Neural progenitor cell (in vitro differentiated cells): Measurements from ENCODE around the gene BRD3. TPM values are rescaled to one million over a fixed set of nuclear protein-coding genes. Genes with fewer than 3 reads are reported as not detected.
"Not testable (repeated sequence)": the region's sequence is repeated elsewhere in the genome, so short reads cannot be mapped to it uniquely, and the experiment has no call there.

ENCODE experiments used
- DNase-seq: peaks from one replicate; pipeline ENCODE4 v3.0.0-alpha.2; 2016; ENCODE audit warnings: low spot score
- H2AFZ ChIP-seq: fragments of 200-600 bp; sonication (generic); replicated peaks from 2 replicates; pipeline ENCODE4 v1.6.1; 2016; ENCODE audit warnings: antibody characterized with exemption
- H3F3A ChIP-seq: fragments of 200-600 bp; sonication (generic); 2 replicates; pipeline ENCODE4 v1.6.1; 2016; ENCODE audit warnings: antibody characterized with exemption, low read depth
- H3K27ac ChIP-seq: fragments of 200-600 bp; sonication (generic); 2 replicates; pipeline ENCODE4 v1.5.1; 2016; ENCODE audit warnings: mild to moderate bottlenecking
- H3K27me3 ChIP-seq: fragments of 200-600 bp; sonication (generic); 2 replicates; pipeline ENCODE4 v1.6.1; 2016; ENCODE audit warnings: mild to moderate bottlenecking, moderate library complexity
- H3K36me3 ChIP-seq: fragments of 200-600 bp; sonication (generic); 2 replicates; pipeline ENCODE4 v1.5.1; 2016
- H3K4me1 ChIP-seq: fragments of 200-600 bp; sonication (generic); 2 replicates; pipeline ENCODE4 v1.6.1; 2016; ENCODE audit warnings: mixed run types
- H3K4me2 ChIP-seq: fragments of 200-600 bp; sonication (generic); 2 replicates; pipeline ENCODE4 v1.6.1; 2016
- H3K4me3 ChIP-seq: fragments of 200-600 bp; sonication (generic); 2 replicates; pipeline ENCODE4 v1.5.1; 2016
- H3K79me2 ChIP-seq: fragments of 200-600 bp; sonication (generic); 2 replicates; pipeline ENCODE4 v1.6.1; 2016; ENCODE audit warnings: low read depth
- H3K9ac ChIP-seq: fragments of 200-600 bp; sonication (generic); 2 replicates; pipeline ENCODE4 v1.6.1; 2016
- H3K9me3 ChIP-seq: fragments of 200-600 bp; sonication (generic); 2 replicates; pipeline ENCODE4 v1.5.1; 2016; ENCODE audit warnings: low read depth
- H4K20me1 ChIP-seq: fragments of 200-600 bp; sonication (generic); 2 replicates; pipeline ENCODE4 v1.6.1; 2016; ENCODE audit warnings: low read depth
- H3K27ac Mint-ChIP-seq: 3 replicates; pipeline ENCODE4 v1.8.0; 2021; ENCODE audit warnings: mixed read lengths
- H3K27me3 Mint-ChIP-seq: 2 replicates; pipeline ENCODE4 v1.8.0; 2022; ENCODE audit warnings: low read depth, mild to moderate bottlenecking, inconsistent platforms, moderate library complexity, mixed read lengths; ENCODE audit not compliant: insufficient read depth
- H3K36me3 Mint-ChIP-seq: 3 replicates; pipeline ENCODE4 v1.8.0; 2021; ENCODE audit warnings: mixed read lengths
- H3K4me1 Mint-ChIP-seq: 3 replicates; pipeline ENCODE4 v1.8.0; 2021; ENCODE audit warnings: mixed read lengths
- H3K4me3 Mint-ChIP-seq: 3 replicates; pipeline ENCODE4 v1.8.0; 2021; ENCODE audit warnings: mild to moderate bottlenecking, moderate library complexity, mixed read lengths
- H3K9me3 Mint-ChIP-seq: 3 replicates; pipeline ENCODE4 v1.8.0; 2020; ENCODE audit warnings: mixed read lengths
- CTCF ChIP-seq: fragments of 200-600 bp; sonication (generic); IDR thresholded peaks from 2 replicates; pipeline ENCODE4 v1.5.1; 2017; ENCODE audit warnings: antibody characterized with exemption, mild to moderate bottlenecking
- EZH2 ChIP-seq: fragments of 200-600 bp; sonication (generic); IDR thresholded peaks from 2 replicates; pipeline ENCODE4 v1.6.1; 2017; ENCODE audit warnings: antibody characterized with exemption, mild to moderate bottlenecking, moderate library complexity
- EZH2phosphoT487 ChIP-seq: fragments of 200-600 bp; sonication (generic); IDR thresholded peaks from 2 replicates; pipeline ENCODE4 v1.6.1; 2017; ENCODE audit warnings: antibody characterized with exemption
- total RNA-seq: library from RNA; depleted of rRNA; stranded (reverse); fragments of >200 nt; gene quantifications from 2 replicates; pipeline ENCODE4 v1.2.3, GENCODE V29; 2015; ENCODE audit warnings: low replicate concordance

The BRD3 gene
- total RNA-seq, 1 donor from 2014 or later: 14.8 TPM

GRCh38 chr9:133990366-133991213 lies 77.2 kb downstream of the BRD3 start:
- Histone ChIP-seq H4K20me1 (peaks cover 58% of the 10 kb centered on the region), H3K4me1 (peaks cover 25% of the 10 kb centered on the region)
- peak overlapping the region; percentile 60 for H3K27ac Mint-ChIP-seq

GRCh38 chr9:133989625-133990365 lies 78.0 kb downstream of the BRD3 start:
- H3K4me2 ChIP-seq: peak overlapping the region; percentile 86
- no peak overlapping the region for H2AFZ ChIP-seq
- H3K4me3 ChIP-seq: peak overlapping the region; percentile 87
- H3K4me1 ChIP-seq: peaks cover 22% of the 10 kb centered on the region
- no peaks in the 10 kb centered on the region for H3K27me3 ChIP-seq
- no peak overlapping the region for H3K9ac ChIP-seq
- Mint-ChIP-seq H3K36me3 (peaks cover 2% of the 10 kb centered on the region), H3K4me1 (peaks cover 47% of the 10 kb centered on the region), H3K4me3 (peak overlapping the region; percentile 94), H3K27me3 (peaks cover 3% of the 10 kb centered on the region), H3K27ac (peak overlapping the region; percentile 72), H3K9me3 (no peaks in the 10 kb centered on the region)
- DNase-seq: no peak
- H3K36me3 ChIP-seq: no peaks in the 10 kb centered on the region
- H3K27ac ChIP-seq: no peak overlapping the region
- peaks cover 62% of the 10 kb centered on the region for H4K20me1 ChIP-seq
- no peaks in the 10 kb centered on the region for H3K9me3 ChIP-seq
- TF ChIP-seq EZH2phosphoT487: no peak
- no peak for TF ChIP-seq EZH2
- TF ChIP-seq CTCF: no peak
- H3F3A ChIP-seq: peaks cover 21% of the 10 kb centered on the region
- peaks cover 76% of the 10 kb centered on the region for H3K79me2 ChIP-seq

More at GRCh38 chr9:133990366-133991213, 77.2 kb downstream of the BRD3 start:
- Histone ChIP-seq H3K4me3 (peak overlapping the region; percentile 87), H3K27me3 (no peaks in the 10 kb centered on the region), H3F3A (peaks cover 21% of the 10 kb centered on the region), H2AFZ (no peak overlapping the region), H3K36me3 (no peaks in the 10 kb centered on the region), H3K9ac (no peak overlapping the region), H3K79me2 (peaks cover 68% of the 10 kb centered on the region), H3K4me2 (peak overlapping the region; percentile 86), H3K9me3 (no peaks in the 10 kb centered on the region), H3K27ac (no peak overlapping the region)
- no peaks in the 10 kb centered on the region for H3K9me3 Mint-ChIP-seq
- DNase-seq: peak; percentile 84
- H3K4me1 Mint-ChIP-seq: peaks cover 51% of the 10 kb centered on the region
- peak overlapping the region; percentile 94 for H3K4me3 Mint-ChIP-seq
- TF ChIP-seq CTCF (no peak), EZH2phosphoT487 (no peak), EZH2 (no peak)
- peaks cover 3% of the 10 kb centered on the region for H3K27me3 Mint-ChIP-seq
- H3K36me3 Mint-ChIP-seq: peaks cover 2% of the 10 kb centered on the region

- Histone ChIP-seq H4K20me1 (peaks cover 71% of the 10 kb centered on the region), H3K4me1 (peaks cover 18% of the 10 kb centered on the region), H3F3A (peaks cover 11% of the 10 kb centered on the region), H3K79me2 (peaks cover 86% of the 10 kb centered on the region)
- DNase-seq, H3K9me3 ChIP-seq, H3K9ac ChIP-seq, H2AFZ ChIP-seq, H3K36me3 ChIP-seq, H3K36me3 Mint-ChIP-seq, H3K27ac ChIP-seq, H3K27me3 ChIP-seq, H3K4me3 ChIP-seq, H3K27ac Mint-ChIP-seq, H3K9me3 Mint-ChIP-seq, H3K4me2 ChIP-seq, H3K4me3 Mint-ChIP-seq, H3K27me3 Mint-ChIP-seq: not testable (repeated sequence)
- peaks cover 38% of the 10 kb centered on the region for H3K4me1 Mint-ChIP-seq
These were observed 79.1 kb downstream of the BRD3 start for GRCh38 chr9:133988771-133989170.
